ENCODE results near the gene ASB16. TPM values are rescaled to one million over a fixed set of nuclear protein-coding genes. Genes with fewer than 3 reads are reported as not detected.

The ASB16 gene
- total RNA-seq, 2 donors from 2014 or later = 0.53 TPM; not detected in 1

DNA sequence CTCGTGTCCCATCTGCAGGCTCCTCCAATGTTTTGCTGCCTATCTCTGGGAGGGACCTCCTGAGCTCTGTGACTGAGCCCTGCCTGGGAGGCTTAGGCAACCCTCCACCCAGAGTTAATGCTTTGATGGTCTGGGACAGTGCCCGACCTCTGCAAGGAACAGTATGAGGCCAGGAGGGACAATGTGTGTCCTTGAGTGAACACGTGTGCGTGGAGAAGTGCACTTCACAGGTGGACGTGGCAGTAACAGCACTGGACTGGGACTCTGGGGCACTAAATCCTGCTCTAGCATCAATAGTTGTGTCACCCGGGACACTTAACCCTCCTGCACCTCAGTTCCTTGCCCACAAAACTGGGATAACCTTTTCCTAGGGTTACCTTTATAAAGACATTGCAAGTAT, 44.4 kb downstream of the ASB16 start:
- H3K4me3 ChIP-seq (ENCODE audit: low read length) = no peak overlapping the region
- peaks cover 58% of the 10 kb centered on the region for H3K36me3 ChIP-seq (ENCODE audit: control insufficient read depth, insufficient read depth, low read length)
- H3K36me3 Mint-ChIP-seq (ENCODE audit: low read depth) = peaks cover 58% of the 10 kb centered on the region
- H3K9me3 ChIP-seq (ENCODE audit: control insufficient read depth, low read length) = no peaks in the 10 kb centered on the region
- no peak overlapping the region for H3K27ac ChIP-seq (ENCODE audit: low read depth, low read length)
- 95 to 98% methylated on average over 6 of the region's 6 CpGs for WGBS, 2 experiments (ENCODE audit: insufficient coverage in 1 of 2, insufficient read length in 1 of 2)
- H3K9me3 Mint-ChIP-seq = no peaks in the 10 kb centered on the region
- peaks cover 3% of the 10 kb centered on the region for H3K4me1 ChIP-seq (ENCODE audit: control insufficient read depth, insufficient read depth, low read length)
- no peaks in the 10 kb centered on the region for H3K27me3 Mint-ChIP-seq (ENCODE audit: insufficient read depth)
- no peak for DNase-seq
- no peak overlapping the region for H3K9ac ChIP-seq (ENCODE audit: extremely low read depth, low read length, poor library complexity, severe bottlenecking)
- peaks cover 6% of the 10 kb centered on the region for H3K4me1 Mint-ChIP-seq
- no peak overlapping the region for H3K4me3 Mint-ChIP-seq
- no peak overlapping the region for H3K27ac Mint-ChIP-seq
- TF ChIP-seq CTCF (conservative IDR thresholded peaks at IDR 0.05) = no peak
- no peaks in the 10 kb centered on the region for H3K27me3 ChIP-seq (ENCODE audit: control insufficient read depth, insufficient read depth, low read length, poor library complexity, severe bottlenecking)

DNA sequence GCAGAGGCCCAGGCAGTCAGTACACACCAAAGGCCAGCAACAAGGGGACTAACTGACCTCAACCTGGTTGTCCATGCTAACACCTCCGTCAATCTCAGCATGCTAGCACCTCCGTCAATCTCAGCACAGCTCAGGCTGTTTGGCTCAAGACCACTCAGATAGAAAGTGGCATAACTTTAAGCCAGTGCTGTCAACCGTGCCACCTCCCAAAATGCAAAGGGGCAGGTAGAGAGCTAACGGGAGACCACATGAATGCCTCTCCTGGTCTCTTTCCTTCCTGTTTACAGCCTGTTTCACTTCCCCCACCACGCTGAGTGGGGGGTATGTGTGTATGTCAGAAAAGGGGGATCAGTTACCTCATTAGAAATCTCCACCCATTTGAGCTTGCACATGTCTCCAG, 45.7 kb downstream of the ASB16 start:
- peaks cover 6% of the 10 kb centered on the region for H3K4me1 Mint-ChIP-seq
- no peak for TF ChIP-seq CTCF (conservative IDR thresholded peaks at IDR 0.05)
- H3K27me3 Mint-ChIP-seq (ENCODE audit: insufficient read depth) = no peaks in the 10 kb centered on the region
- peaks cover 3% of the 10 kb centered on the region for H3K4me1 ChIP-seq (ENCODE audit: control insufficient read depth, insufficient read depth, low read length)
- peaks cover 49% of the 10 kb centered on the region for H3K36me3 ChIP-seq (ENCODE audit: control insufficient read depth, insufficient read depth, low read length)
- H3K36me3 Mint-ChIP-seq (ENCODE audit: low read depth) = peaks cover 53% of the 10 kb centered on the region
- no peak overlapping the region for H3K27ac ChIP-seq (ENCODE audit: low read depth, low read length)
- WGBS, 2 experiments (ENCODE audit: insufficient coverage in 1 of 2, insufficient read length in 1 of 2) = 93 to 94% methylated on average over 3 to 4 of the region's 5 CpGs
- no peak overlapping the region for H3K4me3 ChIP-seq (ENCODE audit: low read length)
- no peaks in the 10 kb centered on the region for H3K9me3 ChIP-seq (ENCODE audit: control insufficient read depth, low read length)
- H3K27me3 ChIP-seq (ENCODE audit: control insufficient read depth, insufficient read depth, low read length, poor library complexity, severe bottlenecking) = no peaks in the 10 kb centered on the region
- H3K9ac ChIP-seq (ENCODE audit: extremely low read depth, low read length, poor library complexity, severe bottlenecking) = no peak overlapping the region
- no peaks in the 10 kb centered on the region for H3K9me3 Mint-ChIP-seq
- H3K27ac Mint-ChIP-seq = no peak overlapping the region
- no peak for DNase-seq
- H3K4me3 Mint-ChIP-seq = no peak overlapping the region

- no peak overlapping the region for H3K27ac Mint-ChIP-seq
- WGBS, 2 experiments (ENCODE audit: insufficient coverage in 1 of 2, insufficient read length in 1 of 2) = 95 to 96% methylated on average over 4 to 5 of the region's 5 CpGs
- peak overlapping the region; percentile 84 for H3K4me3 ChIP-seq (ENCODE audit: low read length)
These were observed 46.2 kb downstream of the ASB16 start for GRCh38 chr17:44216694-44217093.

More at GRCh38 chr17:44216694-44217093, 46.2 kb downstream of the ASB16 start:
- Histone ChIP-seq H3K9ac (ENCODE audit: extremely low read depth, low read length, poor library complexity, severe bottlenecking) (no peak overlapping the region), H3K36me3 (ENCODE audit: control insufficient read depth, insufficient read depth, low read length) (peaks cover 44% of the 10 kb centered on the region), H3K4me1 (ENCODE audit: control insufficient read depth, insufficient read depth, low read length) (peaks cover 3% of the 10 kb centered on the region), H3K27ac (ENCODE audit: low read depth, low read length) (no peak overlapping the region), H3K9me3 (ENCODE audit: control insufficient read depth, low read length) (no peaks in the 10 kb centered on the region), H3K27me3 (ENCODE audit: control insufficient read depth, insufficient read depth, low read length, poor library complexity, severe bottlenecking) (no peaks in the 10 kb centered on the region)
- Mint-ChIP-seq H3K27me3 (ENCODE audit: insufficient read depth) (no peaks in the 10 kb centered on the region), H3K4me3 (peak overlapping the region; percentile 86), H3K36me3 (ENCODE audit: low read depth) (peaks cover 49% of the 10 kb centered on the region), H3K4me1 (peaks cover 6% of the 10 kb centered on the region), H3K9me3 (no peaks in the 10 kb centered on the region)
- no peak for DNase-seq
- no peak for TF ChIP-seq CTCF (conservative IDR thresholded peaks at IDR 0.05)

Data from endodermal cell (in vitro differentiated cells).